ENCODE measurements around the gene OR8D1. TPM values are rescaled to one million over a fixed set of nuclear protein-coding genes. Genes with fewer than 3 reads are reported as not detected.
"Not testable (repeated sequence)": the region's sequence is repeated elsewhere in the genome, so short reads cannot be mapped to it uniquely, and the experiment has no call there.

Gene OR8D1
- total and polyA plus RNA-seq, 7 donors: not detected

GRCh38 chr11:124277804-124278203 is 35.9 kb downstream of the OR8D1 start:
- Histone ChIP-seq H3K27ac (no peak overlapping the region), H3K36me3 (ENCODE audit: insufficient read depth in 1 of 2, low read depth in 1 of 2) (no peaks in the 10 kb centered on the region), H3K9me3 (peaks cover 8% of the 10 kb centered on the region), H3K4me3 (no peak overlapping the region), H3K27me3 (ENCODE audit: insufficient read depth in 3 of 3, low read length in 2 of 3) (no peaks in the 10 kb centered on the region), H3K4me1 (no peaks in the 10 kb centered on the region)
- ATAC-seq: no peak
- TF ChIP-seq CTCF (IDR thresholded peaks at IDR 0.05): no peak
- intact Hi-C loops (cut with DNase I): no loop called here
- 73 to 79% (median 77%) methylated on average over 3 of the region's 3 CpGs for WGBS, 3 donors
- no peak for DNase-seq

DNA sequence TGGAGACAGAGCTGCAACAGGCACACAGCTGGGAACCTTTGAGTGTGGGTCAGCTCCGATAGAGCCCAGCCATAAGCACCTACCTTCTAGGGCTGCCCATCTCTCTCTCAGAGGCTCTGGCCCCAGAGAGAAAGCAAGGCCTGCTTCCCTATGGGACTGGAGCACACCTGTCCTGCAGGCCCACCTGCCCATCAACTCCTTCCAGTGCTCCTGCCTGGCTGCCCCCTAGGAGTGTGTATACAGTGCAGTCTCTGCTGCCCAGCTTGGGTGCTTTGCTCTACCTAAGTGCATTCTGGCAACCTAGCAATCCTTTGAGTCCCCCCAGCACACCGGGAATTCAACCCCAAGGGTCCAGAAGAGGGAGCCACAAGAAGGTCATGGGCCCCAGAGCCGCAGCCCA is 36.5 kb downstream of the OR8D1 start:
- 84 to 89% (median 84%) methylated on average over 3 of the region's 3 CpGs for WGBS, 3 donors
- Histone ChIP-seq H3K4me1 (no peaks in the 10 kb centered on the region), H3K27me3 (ENCODE audit: insufficient read depth in 3 of 3, low read length in 2 of 3) (no peaks in the 10 kb centered on the region), H3K4me3 (no peak overlapping the region), H3K27ac (no peak overlapping the region), H3K36me3 (ENCODE audit: insufficient read depth in 1 of 2, low read depth in 1 of 2) (no peaks in the 10 kb centered on the region), H3K9me3 (peaks cover 8% of the 10 kb centered on the region)
- ATAC-seq (no peak), DNase-seq (no peak)
- intact Hi-C loops (cut with DNase I): no loop called here
- TF ChIP-seq CTCF (IDR thresholded peaks at IDR 0.05): no peak

DNA sequence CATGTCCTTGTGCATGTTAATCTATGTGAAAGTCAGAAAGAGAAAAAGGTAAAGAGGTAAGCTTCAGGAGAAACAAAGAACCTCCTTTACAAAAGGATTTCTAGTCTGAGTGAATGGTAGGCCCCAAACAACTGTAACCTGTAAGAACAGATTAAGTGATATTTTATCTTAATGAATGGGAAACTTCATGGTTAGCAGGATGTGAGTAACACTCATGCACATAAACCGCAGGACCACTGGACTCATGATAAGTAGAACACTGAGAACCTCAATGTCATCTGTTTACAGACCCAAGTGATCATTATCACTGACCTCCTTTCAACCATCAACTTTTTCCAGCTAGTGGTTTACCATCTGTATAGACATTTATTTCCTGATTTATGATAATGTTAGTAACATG is 37.7 kb downstream of the OR8D1 start:
- ATAC-seq: no peak
- intact Hi-C loops (cut with DNase I): no loop called here
- H3K27me3 ChIP-seq (ENCODE audit: insufficient read depth in 3 of 3, low read length in 2 of 3): no peaks in the 10 kb centered on the region

GRCh38 chr11:124274000-124274399 is 39.7 kb downstream of the OR8D1 start:
- Histone ChIP-seq H3K36me3 (ENCODE audit: insufficient read depth in 1 of 2, low read depth in 1 of 2) (no peaks in the 10 kb centered on the region), H3K9me3 (no peaks in the 10 kb centered on the region), H3K27ac (no peak overlapping the region), H3K4me3 (no peak overlapping the region), H3K27me3 (ENCODE audit: insufficient read depth in 3 of 3, low read length in 2 of 3) (no peaks in the 10 kb centered on the region), H3K4me1 (no peaks in the 10 kb centered on the region)
- 86 to 95% (median 90%) methylated on average over 2 of the region's 2 CpGs for WGBS, 3 donors
- ATAC-seq (no peak), DNase-seq (no peak)
- intact Hi-C loops (cut with DNase I): no loop called here
- no peak for TF ChIP-seq CTCF (IDR thresholded peaks at IDR 0.05)

More for the DNA sequence above, 37.7 kb downstream of the OR8D1 start:
- Histone ChIP-seq H3K4me3 (no peak overlapping the region), H3K9me3 (peaks cover under 1% of the 10 kb centered on the region), H3K4me1 (no peaks in the 10 kb centered on the region), H3K36me3 (ENCODE audit: insufficient read depth in 1 of 2, low read depth in 1 of 2) (no peaks in the 10 kb centered on the region), H3K27ac (no peak overlapping the region)
- no peak for TF ChIP-seq CTCF (IDR thresholded peaks at IDR 0.05)
- WGBS, 3 donors: 64 to 77% (median 72%) methylated on average over 1 of the region's 1 CpG
- DNase-seq: no peak

DNA sequence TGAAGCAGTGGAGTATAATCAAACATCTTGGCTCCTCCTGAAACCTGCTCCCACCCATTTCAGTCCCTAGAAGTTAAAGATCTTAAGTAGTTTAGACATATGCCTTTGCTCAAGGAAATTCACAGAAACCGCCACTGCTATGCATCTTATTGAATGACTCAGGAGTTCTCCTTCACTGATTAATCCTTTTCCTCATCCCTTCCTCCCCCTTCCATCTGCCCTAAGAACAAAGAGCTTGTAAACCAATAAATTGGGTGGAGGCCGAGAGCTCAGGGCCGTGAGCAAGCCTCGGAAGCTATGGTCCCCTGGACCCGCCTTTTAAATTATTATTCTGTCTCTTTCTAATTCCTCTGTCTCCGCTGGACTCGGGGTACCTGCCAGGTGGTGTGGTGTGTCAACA is 42.9 kb downstream of the OR8D1 start:
- intact Hi-C loops (cut with DNase I); DNase-seq; H3K9me3 ChIP-seq; ATAC-seq; H3K27me3 ChIP-seq (ENCODE audit: insufficient read depth in 3 of 3, low read length in 2 of 3); H3K4me3 ChIP-seq; H3K27ac ChIP-seq; H3K36me3 ChIP-seq (ENCODE audit: insufficient read depth in 1 of 2, low read depth in 1 of 2); H3K4me1 ChIP-seq: not testable (repeated sequence)
- WGBS, 3 donors: 40 to 47% (median 40%) methylated on average over 7 of the region's 7 CpGs

GRCh38 chr11:124265041-124265440 is 48.7 kb downstream of the OR8D1 start:
- H3K4me1 ChIP-seq; H3K36me3 ChIP-seq (ENCODE audit: insufficient read depth in 1 of 2, low read depth in 1 of 2); intact Hi-C loops (cut with DNase I); H3K27me3 ChIP-seq (ENCODE audit: insufficient read depth in 3 of 3, low read length in 2 of 3); DNase-seq; H3K4me3 ChIP-seq; ATAC-seq; H3K9me3 ChIP-seq; H3K27ac ChIP-seq: not testable (repeated sequence)
- 64 to 66% (median 64%) methylated on average over 4 of the region's 4 CpGs for WGBS, 3 donors
